Activated CD4-positive, alpha-beta T cell treated with anti-CD3 and anti-CD28 coated beads, Interleukin-2, amount 10 ng/mL, durations not matched to agents 24 days and 14 days (primary cell): Measurements from ENCODE around the gene COMT. TPM values are rescaled to one million over a fixed set of nuclear protein-coding genes. Genes with fewer than 3 reads are reported as not detected.
A peak's percentile ranks its signal among the peaks of the same experiment; 100 is the strongest.

Experiments
- DNase-seq: peaks from one replicate; pipeline ENCODE4 v3.0.0; 2022
- H3K27ac Mint-ChIP-seq: one replicate; pipeline ENCODE4 v1.8.0; 2022; ENCODE audit warnings: mild to moderate bottlenecking, mixed read lengths
- H3K27me3 Mint-ChIP-seq: one replicate; pipeline ENCODE4 v1.8.0; 2022; ENCODE audit warnings: mixed read lengths
- H3K36me3 Mint-ChIP-seq: one replicate; pipeline ENCODE4 v1.8.0; 2022; ENCODE audit warnings: low read depth, mild to moderate bottlenecking, mixed read lengths
- H3K4me1 Mint-ChIP-seq: one replicate; pipeline ENCODE4 v1.8.0; 2021; ENCODE audit warnings: mixed read lengths
- H3K4me3 Mint-ChIP-seq: one replicate; pipeline ENCODE4 v1.8.0; 2022; ENCODE audit warnings: mild to moderate bottlenecking, moderate library complexity, mixed read lengths
- H3K9me3 Mint-ChIP-seq: one replicate; pipeline ENCODE4 v1.8.0; 2021; ENCODE audit warnings: mixed read lengths
- intact Hi-C: fragments of 100-400 bp; cut with micrococcal nuclease; formaldehyde crosslinking; loops from one replicate; pipeline ENCODE4 v1.15.1; 2023
- total RNA-seq: library from RNA; stranded (reverse); gene quantifications from 2 replicates; pipeline ENCODE4 v1.2.3, GENCODE V29; 2022

The COMT gene
- total RNA-seq, 1 donor from 2014 or later = 110 TPM

DNA sequence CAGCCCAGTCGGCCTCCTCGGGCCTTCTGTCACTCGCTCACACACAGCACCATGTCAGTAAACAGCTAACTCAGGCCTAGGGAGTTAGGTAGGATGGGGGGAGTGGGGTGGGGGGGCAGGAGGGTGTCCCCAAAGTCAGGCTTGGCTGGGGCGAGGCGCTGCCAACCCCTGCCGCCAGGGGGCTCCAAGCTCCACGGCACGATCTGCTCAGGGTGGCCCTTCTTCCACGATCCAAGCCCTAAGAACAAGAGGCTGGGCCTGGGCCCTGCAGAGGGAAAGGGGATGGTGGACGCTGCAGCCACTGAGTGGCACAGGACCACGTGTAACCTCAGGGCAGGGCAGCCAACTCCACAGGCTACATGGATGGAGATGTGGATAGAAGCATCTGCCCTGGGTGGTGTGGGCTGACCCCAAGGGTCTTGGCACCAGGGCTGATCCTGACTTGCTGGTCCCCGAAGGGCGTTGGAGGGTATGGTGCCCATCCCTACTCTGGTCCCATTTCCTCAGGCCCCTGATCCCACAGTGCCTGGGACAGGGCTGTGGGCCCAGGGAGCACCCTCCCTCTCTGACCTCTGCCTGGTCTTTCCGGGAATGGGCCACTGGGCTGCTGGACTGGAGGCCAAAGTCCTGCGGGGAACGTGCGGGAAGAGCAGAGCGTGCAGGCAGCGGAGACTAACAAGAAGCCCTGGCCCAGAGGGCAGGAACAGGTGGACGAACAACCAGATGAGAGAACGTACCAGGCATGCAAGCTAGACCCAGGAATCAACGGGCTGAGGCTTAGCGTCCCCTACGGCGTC lies 29.1 kb downstream of the COMT start:
- no peak overlapping the region for H3K27ac Mint-ChIP-seq
- no peaks in the 10 kb centered on the region for H3K9me3 Mint-ChIP-seq
- H3K36me3 Mint-ChIP-seq = peaks cover 8% of the 10 kb centered on the region
- H3K27me3 Mint-ChIP-seq = no peaks in the 10 kb centered on the region
- peaks cover 3% of the 10 kb centered on the region for H3K4me1 Mint-ChIP-seq
- intact Hi-C loops = loop anchor here (1.0 to 5.0 kb wide), 4 partner anchors 46 to 159 kb away; partner anchors contain the start of genes ARVCF and DGCR8
- DNase-seq = peak; percentile 94
- H3K4me3 Mint-ChIP-seq = no peak overlapping the region

- Mint-ChIP-seq H3K36me3 (peaks cover 8% of the 10 kb centered on the region), H3K4me3 (no peak overlapping the region), H3K27me3 (no peaks in the 10 kb centered on the region), H3K9me3 (no peaks in the 10 kb centered on the region), H3K27ac (no peak overlapping the region), H3K4me1 (peaks cover 3% of the 10 kb centered on the region)
- DNase-seq = no peak
- intact Hi-C loops = loop anchor here (5.0 kb wide), 1 partner anchor 111 kb away; the partner anchor contains the start of gene DGCR8
These were observed 29.9 kb downstream of the COMT start for GRCh38 chr22:19971276-19972124.

- no peaks in the 10 kb centered on the region for H3K9me3 Mint-ChIP-seq
- no peak overlapping the region for H3K4me3 Mint-ChIP-seq
- no peak overlapping the region for H3K27ac Mint-ChIP-seq
- H3K27me3 Mint-ChIP-seq = no peaks in the 10 kb centered on the region
- H3K4me1 Mint-ChIP-seq = peaks cover 3% of the 10 kb centered on the region
- peaks cover under 1% of the 10 kb centered on the region for H3K36me3 Mint-ChIP-seq
- DNase-seq = no peak
- intact Hi-C loops = loop anchor here (5.0 kb wide), 1 partner anchor 110 kb away; the partner anchor contains the start of gene DGCR8
These were observed 30.7 kb downstream of the COMT start for GRCh38 chr22:19972251-19972650.

DNA sequence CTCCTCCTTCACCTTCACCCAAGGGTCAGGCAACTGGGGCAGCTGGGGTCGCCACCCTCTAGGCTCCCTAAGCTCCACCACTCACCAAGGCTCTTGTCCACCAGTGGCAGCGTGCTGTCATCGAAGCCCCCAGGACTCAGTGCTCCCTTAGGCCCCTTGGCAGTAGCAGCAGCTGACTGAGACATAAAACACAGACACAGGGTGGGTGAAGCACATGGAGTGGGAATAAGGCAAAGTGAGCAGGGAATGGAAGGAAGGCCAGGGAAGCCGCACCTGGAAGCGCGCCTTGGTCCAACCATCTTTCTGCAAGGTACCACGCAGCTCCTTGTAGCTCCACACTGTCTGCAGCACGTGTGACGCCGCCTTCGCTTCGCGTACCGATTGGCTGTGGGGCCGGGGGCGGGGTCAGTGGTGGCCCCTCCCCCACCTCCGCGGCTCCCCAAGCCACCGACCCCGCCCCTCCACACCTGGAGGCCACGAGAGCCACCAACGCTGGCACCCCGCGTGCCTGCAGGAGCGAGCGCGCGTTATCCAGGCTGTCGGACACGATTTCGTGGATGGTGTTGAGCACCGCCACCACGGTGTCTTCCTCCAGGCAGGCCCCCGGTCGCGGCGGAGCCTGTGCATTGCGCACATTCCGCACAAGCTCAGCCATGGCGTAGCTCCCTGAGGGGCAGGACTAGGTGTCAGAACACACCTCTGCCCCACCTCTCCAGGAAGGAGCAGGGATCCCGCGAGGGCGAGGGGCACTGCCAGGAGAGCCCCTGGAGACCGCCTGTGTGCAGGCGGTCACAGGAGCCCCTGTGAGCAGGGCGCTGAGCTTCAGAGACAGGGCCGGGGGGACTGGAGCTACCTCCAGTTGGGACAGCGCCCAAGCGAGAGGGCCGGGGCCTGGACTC lies 31.3 kb downstream of the COMT start:
- Mint-ChIP-seq H3K4me1 (peaks cover 3% of the 10 kb centered on the region), H3K36me3 (no peaks in the 10 kb centered on the region), H3K9me3 (no peaks in the 10 kb centered on the region), H3K27me3 (no peaks in the 10 kb centered on the region), H3K4me3 (no peak overlapping the region), H3K27ac (no peak overlapping the region)
- intact Hi-C loops = loop anchor here (5.0 kb wide), 1 partner anchor 109 kb away; the partner anchor contains the start of gene DGCR8
- no peak for DNase-seq

GRCh38 chr22:19973551-19974267 lies 32.1 kb downstream of the COMT start:
- intact Hi-C loops = loop anchor here (5.0 kb wide), 1 partner anchor 109 kb away; the partner anchor contains the start of gene DGCR8
- Mint-ChIP-seq H3K4me3 (no peak overlapping the region), H3K4me1 (peaks cover 3% of the 10 kb centered on the region), H3K27ac (no peak overlapping the region), H3K27me3 (no peaks in the 10 kb centered on the region), H3K36me3 (no peaks in the 10 kb centered on the region), H3K9me3 (no peaks in the 10 kb centered on the region)
- no peak for DNase-seq

- no peaks in the 10 kb centered on the region for H3K36me3 Mint-ChIP-seq
- H3K27ac Mint-ChIP-seq = no peak overlapping the region
- no peaks in the 10 kb centered on the region for H3K27me3 Mint-ChIP-seq
- H3K4me3 Mint-ChIP-seq = no peak overlapping the region
- intact Hi-C loops = loop anchor here (5.0 kb wide), 1 partner anchor 108 kb away; the partner anchor contains the start of gene DGCR8
- DNase-seq = peak; percentile 76
- H3K4me1 Mint-ChIP-seq = peaks cover 3% of the 10 kb centered on the region
- H3K9me3 Mint-ChIP-seq = no peaks in the 10 kb centered on the region
These were observed 32.8 kb downstream of the COMT start for GRCh38 chr22:19974268-19974861.

GRCh38 chr22:19974935-19975706 lies 33.5 kb downstream of the COMT start:
- Mint-ChIP-seq H3K9me3 (no peaks in the 10 kb centered on the region), H3K4me1 (peaks cover 3% of the 10 kb centered on the region), H3K27ac (no peak overlapping the region), H3K36me3 (no peaks in the 10 kb centered on the region), H3K27me3 (no peaks in the 10 kb centered on the region), H3K4me3 (no peak overlapping the region)
- intact Hi-C loops = loop anchor here (5.0 kb wide), 1 partner anchor 107 kb away; the partner anchor contains the start of gene DGCR8
- DNase-seq = no peak

DNA sequence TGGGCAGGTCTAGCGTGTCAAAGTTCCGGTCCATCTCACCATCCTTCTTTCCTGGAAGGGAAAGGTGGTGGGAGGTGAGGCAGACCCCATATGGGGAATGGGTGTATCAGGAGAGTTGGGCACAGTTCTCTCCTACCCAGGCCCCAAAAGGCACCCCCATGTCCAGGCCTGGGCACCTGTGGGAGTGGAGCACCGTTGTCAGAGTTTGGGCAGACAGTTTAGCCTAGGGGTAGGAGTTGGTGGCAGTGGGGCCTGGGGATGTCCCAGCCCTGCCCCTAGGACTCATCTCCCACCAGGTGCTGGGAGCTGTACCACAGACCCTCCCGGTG lies 34.1 kb downstream of the COMT start:
- Mint-ChIP-seq H3K27me3 (no peaks in the 10 kb centered on the region), H3K27ac (no peak overlapping the region), H3K4me1 (peaks cover 3% of the 10 kb centered on the region), H3K4me3 (no peak overlapping the region), H3K9me3 (no peaks in the 10 kb centered on the region), H3K36me3 (no peaks in the 10 kb centered on the region)
- intact Hi-C loops = no loop called here
- no peak for DNase-seq

- DNase-seq = no peak
- Mint-ChIP-seq H3K27me3 (no peaks in the 10 kb centered on the region), H3K4me3 (no peak overlapping the region), H3K27ac (no peak overlapping the region), H3K4me1 (peaks cover 3% of the 10 kb centered on the region), H3K36me3 (no peaks in the 10 kb centered on the region), H3K9me3 (no peaks in the 10 kb centered on the region)
- intact Hi-C loops = no loop called here
These were observed 35.1 kb downstream of the COMT start for GRCh38 chr22:19976671-19977070.

- Mint-ChIP-seq H3K9me3 (no peaks in the 10 kb centered on the region), H3K27me3 (no peaks in the 10 kb centered on the region), H3K4me3 (no peak overlapping the region), H3K36me3 (no peaks in the 10 kb centered on the region), H3K4me1 (peaks cover 3% of the 10 kb centered on the region), H3K27ac (no peak overlapping the region)
- intact Hi-C loops = no loop called here
- DNase-seq = no peak
These were observed 36.0 kb downstream of the COMT start for GRCh38 chr22:19977296-19978243.

GRCh38 chr22:19978748-19979147 lies 37.2 kb downstream of the COMT start:
- Mint-ChIP-seq H3K27ac (no peak overlapping the region), H3K4me1 (peaks cover 3% of the 10 kb centered on the region), H3K9me3 (no peaks in the 10 kb centered on the region), H3K4me3 (no peak overlapping the region), H3K36me3 (no peaks in the 10 kb centered on the region), H3K27me3 (no peaks in the 10 kb centered on the region)
- intact Hi-C loops = no loop called here
- DNase-seq = no peak
